Dedifferentiated amniotic fluid mesenchymal stem cell (primary cell): ENCODE data around the gene PRSS56.
"Not testable (repeated sequence)": the region's sequence is repeated elsewhere in the genome, so short reads cannot be mapped to it uniquely, and the experiment has no call there.

Experiments used
- DNase-seq: peaks from one replicate; pipeline ENCODE4 v3.0.0-alpha.2; 2016; ENCODE audit errors: extremely low spot score

Gene PRSS56

DNA sequence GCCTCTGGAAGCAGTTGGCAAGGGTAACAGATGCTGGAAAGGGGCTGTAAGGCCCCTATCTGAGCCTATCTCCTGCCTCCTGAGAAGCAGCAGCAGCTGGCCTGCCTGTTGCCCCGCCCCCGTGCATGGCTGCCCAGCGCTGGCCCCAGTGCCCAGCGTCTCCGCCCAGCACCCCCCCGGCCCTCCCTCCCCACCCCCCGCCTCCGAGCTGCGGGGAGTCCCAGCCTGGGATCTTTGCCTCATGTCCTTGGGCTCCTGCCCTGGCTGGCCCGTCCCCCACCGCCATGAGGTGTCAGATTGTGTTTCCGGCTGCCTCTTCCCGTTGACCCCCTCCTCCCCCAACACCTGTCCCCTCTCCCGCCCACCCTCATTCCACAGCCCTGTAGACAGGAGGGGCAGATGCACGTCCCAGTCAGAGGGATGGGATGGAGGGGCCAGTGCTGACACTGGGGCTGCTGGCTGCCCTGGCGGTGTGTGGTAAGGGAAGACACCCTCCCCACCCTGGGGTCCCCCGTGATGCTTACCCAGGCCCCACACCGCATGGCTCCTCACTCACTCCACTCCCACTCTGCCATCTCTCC is 5.7 kb downstream of the PRSS56 start, which contains the start of gene CHRND:
Gene CHRND, plus strand, starts transcription at position 370 of the 581 bp plus-strand sequence. Its CDS starts 56 bp downstream, at position 426.
- no peak for DNase-seq

DNA sequence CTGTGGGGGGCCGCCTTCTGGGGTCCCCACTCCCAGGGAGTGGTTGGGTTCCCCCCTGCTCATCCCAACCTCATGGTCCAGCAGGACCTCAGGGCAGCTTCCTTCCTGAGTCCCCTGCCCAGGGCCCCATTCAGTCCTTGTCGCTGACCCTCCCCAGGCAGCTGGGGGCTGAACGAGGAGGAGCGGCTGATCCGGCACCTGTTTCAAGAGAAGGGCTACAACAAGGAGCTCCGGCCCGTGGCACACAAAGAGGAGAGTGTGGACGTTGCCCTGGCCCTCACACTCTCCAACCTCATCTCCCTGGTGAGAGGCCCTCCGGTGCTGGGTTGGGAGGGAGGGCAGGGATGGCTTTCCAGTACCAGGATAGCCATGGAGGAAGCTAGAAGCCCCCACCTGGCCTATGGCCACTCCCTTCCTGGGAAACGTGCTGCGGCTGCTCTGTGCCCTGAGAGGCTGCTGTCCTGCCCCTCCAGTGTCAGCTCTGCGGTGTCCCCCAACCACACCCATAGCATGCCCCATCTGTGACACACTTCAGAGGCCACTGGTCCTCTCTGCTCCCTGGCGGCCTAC is 6.3 kb downstream of the PRSS56 start:
- DNase-seq: no peak

DNA sequence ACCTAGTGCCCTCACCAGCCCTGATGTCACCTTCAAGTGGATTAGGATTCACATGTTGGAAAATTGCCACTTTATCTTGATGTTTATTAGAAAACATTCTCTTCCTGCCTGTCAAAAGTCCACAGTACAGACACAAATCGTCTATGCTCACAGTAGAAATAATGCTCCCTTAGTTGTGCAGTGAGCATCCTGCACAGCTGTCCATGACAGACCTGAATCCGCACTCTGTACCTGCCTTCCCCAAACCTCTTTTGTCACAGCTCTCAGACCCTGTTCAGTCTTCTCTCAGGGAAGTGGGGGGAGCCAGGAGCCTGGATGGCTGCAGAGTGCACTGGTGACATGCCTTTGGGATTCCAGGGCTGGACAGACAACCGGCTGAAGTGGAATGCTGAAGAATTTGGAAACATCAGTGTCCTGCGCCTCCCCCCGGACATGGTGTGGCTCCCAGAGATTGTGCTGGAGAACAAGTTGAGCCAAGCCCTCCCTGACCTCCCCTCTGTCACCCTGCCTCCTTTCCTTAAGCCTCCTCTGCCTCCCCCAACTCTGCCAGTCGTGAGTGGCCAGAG is 7.8 kb downstream of the PRSS56 start:
- DNase-seq: no peak

DNA sequence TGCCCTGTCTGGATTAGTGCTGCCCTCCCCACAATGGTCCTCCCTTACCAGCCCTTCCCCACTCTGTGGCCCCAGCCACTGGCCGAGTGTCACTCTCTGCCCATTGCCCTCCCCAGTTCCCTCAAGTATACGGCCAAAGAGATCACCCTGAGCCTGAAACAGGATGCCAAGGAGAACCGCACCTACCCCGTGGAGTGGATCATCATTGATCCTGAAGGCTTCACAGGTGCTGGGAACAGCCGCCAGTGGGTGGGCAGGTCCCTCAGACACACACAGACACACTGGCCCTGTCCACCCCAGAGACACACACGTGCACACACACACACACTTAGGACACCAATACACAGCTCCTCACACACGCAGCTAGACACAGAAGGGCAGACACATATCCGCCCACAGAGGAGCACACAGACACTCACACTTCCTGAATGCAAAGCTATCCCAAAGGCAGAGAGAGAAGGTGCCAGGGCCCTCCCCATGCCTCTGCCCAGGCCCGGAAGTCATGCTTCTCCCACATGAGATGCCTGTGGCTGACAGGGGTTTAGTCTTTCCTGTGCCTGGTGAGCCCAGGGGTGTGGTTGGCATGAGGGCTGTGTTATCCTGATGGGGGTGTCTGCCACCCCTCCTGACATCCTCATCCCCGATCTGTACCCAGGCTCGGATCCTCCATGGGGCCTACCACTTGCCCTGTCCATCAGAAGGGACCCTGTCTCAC is 8.7 kb downstream of the PRSS56 start:
- DNase-seq: peak; percentile 15

DNA sequence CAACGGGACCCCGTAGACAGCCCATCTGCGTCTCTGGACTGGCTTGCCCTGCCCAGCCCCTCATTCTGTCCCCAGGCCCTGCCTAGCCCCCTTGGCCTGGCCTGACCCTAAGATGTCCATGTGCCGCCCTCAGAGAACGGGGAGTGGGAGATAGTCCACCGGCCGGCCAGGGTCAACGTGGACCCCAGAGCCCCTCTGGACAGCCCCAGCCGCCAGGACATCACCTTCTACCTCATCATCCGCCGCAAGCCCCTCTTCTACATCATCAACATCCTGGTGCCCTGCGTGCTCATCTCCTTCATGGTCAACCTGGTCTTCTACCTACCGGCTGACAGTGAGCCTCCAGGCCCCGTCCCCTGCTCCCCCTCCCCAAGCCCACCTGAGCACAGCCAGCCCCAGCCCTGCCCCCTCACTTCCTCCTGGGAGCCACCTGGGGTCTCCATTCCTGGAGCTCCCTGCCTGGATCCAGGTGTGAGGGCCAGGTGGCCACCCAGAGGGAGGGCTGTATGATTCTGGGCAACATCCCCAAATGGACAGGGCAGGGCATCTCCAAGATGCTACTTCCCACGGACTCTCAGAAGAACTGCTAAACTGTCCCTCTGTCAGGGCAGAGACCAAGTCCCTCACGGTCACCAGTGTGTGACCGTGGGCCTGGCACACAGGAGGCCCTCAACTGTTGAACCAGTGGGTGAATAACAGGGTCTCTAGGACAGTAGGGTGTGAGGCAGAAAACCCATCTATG is 9.8 kb downstream of the PRSS56 start:
- no peak for DNase-seq

DNA sequence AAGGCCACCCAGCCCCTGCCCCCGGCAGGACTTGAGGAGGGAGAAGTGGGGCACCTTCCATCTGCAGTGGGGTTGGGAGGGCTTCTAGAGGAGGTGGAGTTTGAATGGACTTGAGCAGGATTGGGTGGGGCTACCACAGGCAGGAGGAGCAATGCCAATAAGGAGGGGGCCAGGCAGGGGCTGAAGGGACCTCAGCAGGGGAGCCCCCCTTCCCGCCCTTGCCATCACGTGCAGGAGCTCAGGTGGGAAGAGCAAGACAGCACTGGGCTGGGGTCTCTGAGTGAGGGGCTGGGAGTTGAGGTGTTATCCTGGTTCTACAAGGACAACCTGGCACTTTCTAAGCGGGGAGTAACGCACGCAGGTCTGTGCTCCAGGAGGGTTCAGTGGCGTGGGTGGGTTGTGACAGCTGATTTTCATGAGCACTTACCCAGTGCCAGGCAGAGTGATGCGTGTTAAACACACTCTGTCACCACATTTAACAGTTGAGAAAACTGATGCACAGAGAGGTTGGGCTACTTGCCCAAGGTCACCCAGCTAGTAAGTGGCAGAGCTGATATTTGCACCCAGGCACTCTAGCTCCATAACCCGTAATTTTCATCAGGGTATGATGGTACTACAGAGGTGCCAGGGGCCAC is 10.6 kb downstream of the PRSS56 start:
- no peak for DNase-seq

DNA sequence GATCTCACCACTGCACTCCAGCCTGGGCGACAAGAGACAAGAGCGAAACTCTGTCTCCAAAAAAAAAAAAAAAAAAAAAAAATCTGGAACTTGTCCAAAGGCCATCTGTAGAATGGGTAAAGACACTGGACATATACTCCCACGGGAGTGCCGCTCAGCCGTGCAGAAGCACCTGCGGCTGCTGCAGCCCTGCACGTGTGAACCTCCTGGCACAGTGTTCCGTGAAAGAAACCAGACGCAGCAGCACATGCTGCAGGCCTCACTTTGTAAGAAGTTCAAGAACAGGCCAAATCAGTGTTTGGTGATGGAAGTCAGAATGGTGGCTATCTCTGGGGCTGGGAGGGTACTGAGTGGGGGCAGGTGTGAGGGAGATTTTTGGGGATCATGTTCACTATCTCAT is 12.2 kb downstream of the PRSS56 start:
- no peak for DNase-seq

DNA sequence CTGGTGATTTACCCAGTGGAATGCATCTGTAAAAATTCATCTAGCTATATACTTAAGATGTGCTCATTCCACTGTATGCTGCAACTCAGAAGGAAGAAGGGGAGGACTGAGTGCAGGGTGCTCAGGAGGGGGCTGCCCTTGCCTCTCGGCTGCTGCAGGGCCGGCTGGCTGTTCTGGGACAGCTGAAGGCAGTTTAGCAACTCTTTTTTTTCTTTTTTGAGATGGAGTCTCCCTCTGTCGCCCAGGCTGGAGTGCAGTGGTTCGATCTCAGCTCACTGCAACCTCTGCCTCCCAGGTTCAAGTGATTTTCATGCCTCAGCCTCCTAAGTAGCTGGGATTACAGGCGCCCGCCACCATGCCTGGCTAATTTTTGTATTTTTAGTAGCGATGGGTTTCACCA is 12.6 kb downstream of the PRSS56 start:
- DNase-seq: not testable (repeated sequence)

DNA sequence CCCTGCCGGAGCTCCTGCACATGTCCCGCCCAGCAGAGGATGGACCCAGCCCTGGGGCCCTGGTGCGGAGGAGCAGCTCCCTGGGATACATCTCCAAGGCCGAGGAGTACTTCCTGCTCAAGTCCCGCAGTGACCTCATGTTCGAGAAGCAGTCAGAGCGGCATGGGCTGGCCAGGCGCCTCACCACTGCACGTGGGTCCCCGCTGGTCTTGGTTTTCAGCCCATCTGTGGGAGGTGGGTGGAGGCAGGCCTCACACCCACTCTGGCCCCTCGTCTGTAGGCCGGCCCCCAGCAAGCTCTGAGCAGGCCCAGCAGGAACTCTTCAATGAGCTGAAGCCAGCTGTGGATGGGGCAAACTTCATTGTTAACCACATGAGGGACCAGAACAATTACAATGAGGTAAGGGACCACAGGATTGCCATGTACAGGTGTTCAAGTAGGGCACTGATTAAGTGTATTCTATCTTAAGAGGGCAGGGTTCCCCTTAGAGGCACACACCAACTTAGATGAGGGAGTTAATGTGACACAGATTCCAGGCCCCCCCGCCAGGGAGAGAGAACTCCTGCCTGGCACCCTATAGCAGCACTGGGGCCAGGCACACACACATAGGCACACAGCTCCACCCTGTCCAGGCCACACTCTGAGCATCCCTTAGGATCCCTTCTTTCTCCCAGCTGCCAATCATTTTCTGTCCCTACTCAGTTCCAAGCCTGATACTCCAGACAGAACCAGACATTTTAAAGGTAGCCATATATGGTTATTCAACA is 13.9 kb downstream of the PRSS56 start:
- no peak for DNase-seq

DNA sequence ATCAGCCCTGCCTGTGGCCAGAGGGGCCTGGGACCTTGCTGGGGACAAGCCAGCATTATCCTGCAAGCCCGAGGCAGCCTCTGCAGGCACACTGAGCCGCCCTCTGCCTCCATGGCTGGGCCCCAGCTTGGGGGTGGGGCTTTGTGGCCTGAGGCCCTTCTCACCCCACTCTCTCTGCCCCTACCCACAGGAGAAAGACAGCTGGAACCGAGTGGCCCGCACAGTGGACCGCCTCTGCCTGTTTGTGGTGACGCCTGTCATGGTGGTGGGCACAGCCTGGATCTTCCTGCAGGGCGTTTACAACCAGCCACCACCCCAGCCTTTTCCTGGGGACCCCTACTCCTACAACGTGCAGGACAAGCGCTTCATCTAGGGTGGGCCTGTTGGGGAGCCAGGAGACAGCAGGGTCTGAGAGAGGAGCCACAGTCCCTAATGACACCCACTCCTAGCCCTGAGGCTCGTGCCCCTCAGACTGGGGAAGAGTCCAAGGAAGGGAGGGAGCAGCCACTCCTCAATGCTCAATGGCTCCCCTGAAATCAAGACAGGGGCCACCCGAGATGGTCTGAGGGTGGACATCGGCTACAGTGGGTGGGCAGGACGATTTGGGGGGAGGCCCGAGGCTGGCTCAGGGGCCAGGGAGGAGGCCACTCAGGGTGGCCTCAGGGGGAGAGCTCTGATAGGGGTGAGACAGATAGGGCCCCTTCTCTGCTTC is 14.9 kb downstream of the PRSS56 start:
- DNase-seq: no peak

DNA sequence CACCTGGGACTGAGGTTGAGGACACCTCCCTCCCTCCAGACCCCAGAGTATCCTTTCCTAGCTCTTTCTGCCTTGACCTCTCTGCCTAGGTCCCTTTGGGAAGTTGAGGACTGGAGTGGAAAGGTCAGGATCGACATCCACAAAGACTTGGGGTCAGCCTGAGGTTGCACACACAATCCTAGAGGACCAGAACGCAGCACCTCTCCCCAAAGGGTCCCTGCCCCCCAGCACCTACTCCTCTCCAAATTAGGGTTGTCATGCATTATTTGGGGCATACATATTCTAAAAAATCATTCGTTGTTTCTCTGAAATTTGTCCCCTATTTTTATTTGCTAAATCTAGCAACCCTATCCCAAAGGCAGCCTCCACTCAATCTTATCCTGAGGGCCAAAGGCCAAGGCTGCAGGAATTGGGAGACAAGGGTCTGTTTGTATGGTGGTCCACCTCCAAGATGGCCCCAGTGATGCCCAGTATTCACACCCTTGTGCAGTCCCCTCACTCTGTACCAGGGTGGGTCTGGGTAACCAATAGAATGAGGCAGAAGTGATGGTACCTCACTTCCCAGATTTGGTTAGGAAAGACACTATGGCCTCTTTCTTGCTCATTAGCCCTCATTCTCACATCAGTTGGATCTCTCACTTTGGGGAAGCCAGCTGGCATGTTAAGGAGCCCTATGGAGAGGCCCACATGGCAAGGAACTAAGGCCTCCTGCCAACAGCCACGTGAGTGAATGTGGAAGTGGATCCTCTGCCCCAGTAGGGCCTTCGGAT is 15.8 kb downstream of the PRSS56 start:
- DNase-seq: no peak

DNA sequence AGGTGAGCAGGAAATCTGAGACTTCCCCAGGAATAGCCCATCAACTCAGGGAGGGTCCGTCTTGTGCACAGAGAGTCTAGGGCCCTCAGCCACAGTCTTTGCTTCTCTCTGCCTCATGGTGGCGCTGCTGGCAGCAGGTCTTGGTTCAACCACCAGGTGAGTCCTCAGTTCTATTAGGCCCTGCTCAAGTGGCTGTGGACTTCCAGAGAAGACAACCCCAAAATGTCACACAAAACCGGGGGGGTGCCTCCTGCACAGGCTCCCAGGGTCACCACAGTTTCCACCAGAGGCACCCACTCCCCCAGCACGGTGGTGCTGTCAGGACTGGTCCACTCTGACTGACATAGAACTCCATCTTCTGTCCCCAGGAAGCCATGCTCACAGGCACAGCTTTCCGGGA is 16.9 kb downstream of the PRSS56 start:
- no peak for DNase-seq

DNA sequence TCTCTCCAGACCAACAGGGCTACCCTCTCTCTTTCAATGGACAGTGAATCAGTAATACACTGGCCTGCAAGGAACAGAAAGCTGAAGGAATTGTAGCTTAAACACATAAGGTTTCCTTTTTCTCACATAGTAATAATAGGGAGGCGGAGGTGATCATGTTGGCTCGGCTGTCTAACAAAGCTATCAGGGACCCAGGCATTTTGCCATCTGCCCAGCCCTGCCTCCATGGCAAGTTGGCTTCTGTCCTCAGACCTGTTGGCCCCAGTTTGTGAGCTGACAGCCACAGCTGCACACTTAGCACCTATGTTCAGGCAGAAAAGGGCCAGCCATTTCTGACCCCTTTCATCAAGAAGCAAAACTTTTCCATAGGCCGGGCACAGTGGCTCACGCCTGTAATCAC is 17.3 kb downstream of the PRSS56 start:
- no peak for DNase-seq

DNA sequence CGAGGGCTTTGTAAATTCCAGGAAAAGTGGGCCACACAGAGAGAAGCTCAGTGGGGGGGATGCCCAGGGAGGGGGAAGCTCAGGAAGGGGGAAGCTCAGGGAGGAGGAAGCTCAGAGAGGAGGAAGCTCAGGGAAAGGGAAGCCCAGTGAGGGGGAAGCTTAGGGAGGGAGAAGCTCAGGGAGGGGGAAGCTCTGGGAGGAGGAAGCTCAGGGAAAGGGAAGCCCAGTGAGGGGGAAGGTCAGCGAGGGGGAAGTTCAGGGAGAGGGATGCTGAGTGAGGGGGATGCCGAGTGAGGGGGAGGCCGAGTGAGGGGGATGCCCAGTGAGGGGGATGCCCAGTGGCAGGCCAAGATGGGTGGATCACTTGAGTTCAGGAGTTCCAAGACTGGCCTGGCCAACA is 18.5 kb downstream of the PRSS56 start:
- DNase-seq: no peak

DNA sequence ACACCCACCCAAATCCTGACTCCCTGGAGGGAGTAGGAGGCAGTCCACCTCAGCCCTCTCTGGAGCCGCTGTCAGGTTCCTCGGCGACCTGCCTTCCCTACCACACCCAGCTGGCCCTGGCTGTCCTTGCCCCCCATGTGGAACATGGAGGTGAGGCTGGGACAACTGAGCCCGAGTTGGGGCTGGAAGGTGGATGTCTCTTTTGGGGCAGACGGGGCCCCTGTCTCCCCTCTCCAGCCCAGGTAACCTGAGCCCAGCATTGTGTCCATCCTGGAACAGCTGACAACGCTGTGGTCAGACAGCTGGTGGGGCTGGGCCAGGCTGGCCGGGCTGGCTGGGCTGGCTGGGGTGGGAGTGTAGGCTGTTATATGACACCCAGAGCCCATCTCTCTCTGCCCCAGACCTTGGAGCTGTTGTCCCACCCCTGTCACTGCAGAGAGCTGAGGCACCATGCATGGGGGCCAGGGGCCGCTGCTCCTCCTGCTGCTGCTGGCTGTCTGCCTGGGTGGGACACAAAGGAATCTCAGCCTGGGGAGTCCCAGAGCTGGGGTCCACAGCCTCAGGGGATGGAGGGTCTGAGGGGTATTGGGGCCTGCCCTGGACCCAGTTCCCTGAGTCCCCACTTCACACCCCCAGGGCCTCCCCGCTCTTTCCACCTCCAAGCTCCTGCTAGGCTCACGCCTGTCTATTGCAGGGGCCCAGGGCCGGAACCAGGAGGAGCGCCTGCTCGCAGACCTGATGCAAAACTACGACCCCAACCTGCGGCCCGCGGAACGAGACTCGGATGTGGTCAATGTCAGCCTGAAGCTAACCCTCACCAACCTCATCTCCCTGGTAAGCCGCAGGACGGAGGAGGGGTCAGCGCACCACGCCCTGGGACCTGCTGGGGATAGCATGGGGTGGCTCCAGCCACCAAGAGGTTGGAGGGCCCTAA is 19.4 kb downstream of the PRSS56 start, which contains the start of gene CHRNG:
Gene CHRNG, plus strand, starts transcription at position 395 of the 934 bp plus-strand sequence. Its CDS starts 56 bp downstream, at position 451.
- no peak for DNase-seq

DNA sequence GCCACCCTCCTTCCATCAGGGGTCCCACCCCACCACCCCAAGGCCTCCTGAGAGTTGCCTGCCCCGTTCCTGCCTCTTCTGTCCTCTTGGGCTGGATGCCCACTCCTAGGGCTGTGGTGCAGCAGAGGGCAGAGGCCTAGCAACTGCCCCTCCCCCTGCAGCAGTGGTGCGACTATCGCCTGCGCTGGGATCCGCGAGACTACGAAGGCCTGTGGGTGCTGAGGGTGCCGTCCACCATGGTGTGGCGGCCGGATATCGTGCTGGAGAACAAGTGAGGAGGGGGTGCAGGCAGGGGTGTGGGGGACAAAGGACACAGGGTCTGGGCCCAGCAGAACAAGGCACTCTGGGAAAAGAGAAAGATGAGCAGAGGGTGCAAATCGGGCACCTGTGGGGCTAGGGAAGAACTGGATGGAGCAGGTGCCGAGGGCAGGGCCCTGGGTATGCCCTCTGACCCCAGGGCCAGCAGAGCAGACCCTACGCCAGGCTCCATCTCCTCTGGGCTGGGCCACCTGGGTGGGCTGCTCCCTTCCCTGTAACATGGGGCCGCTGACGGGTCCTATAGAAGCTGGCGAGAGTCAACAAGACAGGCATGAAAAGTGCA is 20.4 kb downstream of the PRSS56 start:
- no peak for DNase-seq

DNA sequence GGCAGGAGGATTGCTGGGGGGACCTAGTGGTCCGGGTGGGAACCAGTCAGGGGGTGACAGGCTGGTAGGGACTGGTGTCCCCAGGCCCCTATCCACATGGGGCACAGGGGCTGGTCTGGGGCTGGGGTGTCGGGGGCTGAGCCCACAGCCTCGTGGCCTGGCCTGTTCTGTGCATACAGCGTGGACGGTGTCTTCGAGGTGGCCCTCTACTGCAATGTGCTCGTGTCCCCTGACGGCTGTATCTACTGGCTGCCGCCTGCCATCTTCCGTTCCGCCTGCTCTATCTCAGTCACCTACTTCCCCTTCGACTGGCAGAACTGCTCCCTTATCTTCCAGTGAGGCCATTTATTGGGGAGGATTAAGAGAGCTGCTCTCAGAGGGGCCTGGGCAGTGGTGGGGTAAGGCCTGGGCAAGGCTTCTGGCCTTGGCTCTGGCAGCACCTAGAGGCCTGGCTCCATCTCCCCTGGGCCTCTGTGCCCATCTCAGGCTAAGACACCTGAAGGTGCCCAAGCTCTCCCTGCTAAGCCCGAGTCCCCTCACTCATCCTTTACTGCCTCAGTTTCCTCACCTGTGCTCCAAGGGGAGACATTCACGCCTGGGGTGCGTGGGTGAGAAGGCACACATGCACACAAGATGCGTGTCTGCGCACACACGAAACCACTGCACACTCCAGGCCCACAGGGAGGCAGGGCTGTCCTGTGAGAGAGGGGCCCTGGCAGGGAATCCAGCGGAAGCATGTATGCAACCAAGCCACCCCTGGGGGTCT is 21.2 kb downstream of the PRSS56 start:
- DNase-seq: no peak
